GM12891 (cell line): ENCODE data around the gene SNAP25.

ENCODE experiments used
- POLR2A ChIP-seq: IDR thresholded peaks from 2 replicates; pipeline ENCODE4 v1.6.1; 2011; ENCODE audit warnings: low read depth, low read length, control low read depth
- POLR2AphosphoS5 ChIP-seq: IDR thresholded peaks from 2 replicates; pipeline ENCODE4 v1.6.1; 2011; ENCODE audit warnings: low read depth, low read length, control low read depth
- TAF1 ChIP-seq: IDR thresholded peaks from 2 replicates; pipeline ENCODE4 v1.6.1; 2011; ENCODE audit warnings: low read depth, low read length, control low read depth

GRCh38 chr20:10177326-10177725 is 41.3 kb upstream of the SNAP25 start:
- TF ChIP-seq POLR2AphosphoS5 (no peak), POLR2A (no peak), TAF1 (no peak)
